OCI-M1 (cell line): Measurements from ENCODE around the gene RRH.
"Not testable (repeated sequence)": the region's sequence is repeated elsewhere in the genome, so short reads cannot be mapped to it uniquely, and the experiment has no call there.

Experiments used
- DNase-seq: peaks from one replicate; lab custom pipeline; 2025; lab: John Stamatoyannopoulos, UW

Gene RRH

GRCh38 chr4:109827672-109828071 is at the start of gene RRH:
RRH (plus strand) TSS chr4:109827972; CDS start chr4:109828028, 56 bp downstream.
- DNase-seq: no peak

GRCh38 chr4:109782092-109782491 is 45.7 kb upstream of the RRH start:
- not testable (repeated sequence) for DNase-seq

- DNase-seq: no peak
Observed at GRCh38 chr4:109786846-109787245, 40.9 kb upstream of the RRH start.

GRCh38 chr4:109787807-109788206 is 40.0 kb upstream of the RRH start:
- DNase-seq: no peak

GRCh38 chr4:109795059-109795458 is 32.7 kb upstream of the RRH start:
- no peak for DNase-seq

GRCh38 chr4:109798866-109799265 is 28.9 kb upstream of the RRH start:
- DNase-seq: no peak

- no peak for DNase-seq
Observed at GRCh38 chr4:109801099-109801789, 26.5 kb upstream of the RRH start.

- DNase-seq: peak; percentile 43
Observed at GRCh38 chr4:109801895-109802319, 25.9 kb upstream of the RRH start, which contains the start of gene CFI. CFI (minus strand) TSS chr4:109801999; CDS start chr4:109801971, 28 bp downstream.

- DNase-seq: peak; percentile 73
Observed at GRCh38 chr4:109803924-109804571, 23.7 kb upstream of the RRH start.

- no peak for DNase-seq
Observed at GRCh38 chr4:109809655-109810054, 18.1 kb upstream of the RRH start.

GRCh38 chr4:109810552-109811387 is 17.0 kb upstream of the RRH start:
- DNase-seq: no peak

GRCh38 chr4:109811707-109812106 is 16.1 kb upstream of the RRH start:
- DNase-seq: peak; percentile 69

- DNase-seq: peak; percentile 97
Observed at GRCh38 chr4:109815151-109816081, 12.4 kb upstream of the RRH start, which contains the start of gene GAR1. GAR1 (plus strand) TSS chr4:109815762; CDS start chr4:109816165, 403 bp downstream.

- DNase-seq: no peak
Observed at GRCh38 chr4:109816082-109816442, 11.7 kb upstream of the RRH start.

- peak; percentile 19 for DNase-seq
Observed at GRCh38 chr4:109816894-109817293, 10.9 kb upstream of the RRH start.

GRCh38 chr4:109818268-109818667 is 9.5 kb upstream of the RRH start:
- DNase-seq: no peak

GRCh38 chr4:109820563-109820962 is 7.2 kb upstream of the RRH start:
- DNase-seq: no peak

- no peak for DNase-seq
Observed at GRCh38 chr4:109821185-109821584, 6.6 kb upstream of the RRH start.

GRCh38 chr4:109826719-109827118 is 1.1 kb upstream of the RRH start:
- DNase-seq: peak; percentile 52

- DNase-seq: no peak
Observed at GRCh38 chr4:109833756-109834155, 6.0 kb downstream of the RRH start.

- DNase-seq: no peak
Observed at GRCh38 chr4:109836985-109837384, 9.2 kb downstream of the RRH start.
